HG03571 (cell line): Measurements from ENCODE around the gene ZNF627.
A peak's percentile ranks its signal among the peaks of the same experiment; 100 is the strongest.
"Not testable (repeated sequence)": the region's sequence is repeated elsewhere in the genome, so short reads cannot be mapped to it uniquely, and the experiment has no call there.

Experiments
- ATAC-seq: cut with Tn5 transposase; IDR thresholded peaks from one replicate; pipeline ENCODE4 v1.9.1; 2021; ENCODE audit not compliant: unreplicated experiment

The ZNF627 gene

DNA sequence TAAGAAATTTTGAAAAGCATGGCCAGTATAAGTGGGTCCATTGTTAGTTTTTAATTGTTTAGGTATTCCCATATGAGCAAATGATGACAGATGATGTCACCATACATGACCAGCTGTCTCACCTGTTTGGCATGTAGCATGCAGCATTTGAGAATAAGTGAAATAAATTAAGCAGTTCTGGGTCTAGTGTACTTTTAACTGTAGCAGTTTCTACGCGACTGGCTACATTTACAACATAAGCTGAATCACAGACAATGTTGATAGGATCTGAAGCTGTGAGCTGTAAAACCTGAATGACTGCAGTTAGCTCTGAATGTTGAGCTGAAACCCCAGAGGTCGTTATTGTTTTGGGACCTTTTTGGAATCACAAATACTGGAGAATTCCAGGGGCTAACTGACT is 25.1 kb downstream of the ZNF627 start:
- ATAC-seq, result not testable (repeated sequence)

DNA sequence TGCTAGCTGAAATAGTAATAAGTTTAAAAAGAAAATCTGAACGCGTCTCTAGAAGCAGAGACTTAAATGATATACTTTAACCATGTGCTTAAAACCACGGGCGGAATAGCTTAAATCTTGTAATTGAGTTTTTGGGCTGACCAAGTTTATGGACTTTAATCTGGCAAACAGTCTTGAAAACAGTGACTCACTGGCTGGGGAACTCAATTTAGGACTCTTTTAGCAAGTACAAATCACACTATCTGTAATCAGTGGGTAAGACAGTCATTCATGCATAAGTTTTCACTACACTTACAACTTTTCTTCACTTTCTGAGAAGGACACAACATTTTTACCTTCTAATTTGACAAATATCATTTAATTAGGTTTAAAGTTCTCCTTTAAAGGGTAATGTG is 26.8 kb downstream of the ZNF627 start:
- ATAC-seq, result no peak

DNA sequence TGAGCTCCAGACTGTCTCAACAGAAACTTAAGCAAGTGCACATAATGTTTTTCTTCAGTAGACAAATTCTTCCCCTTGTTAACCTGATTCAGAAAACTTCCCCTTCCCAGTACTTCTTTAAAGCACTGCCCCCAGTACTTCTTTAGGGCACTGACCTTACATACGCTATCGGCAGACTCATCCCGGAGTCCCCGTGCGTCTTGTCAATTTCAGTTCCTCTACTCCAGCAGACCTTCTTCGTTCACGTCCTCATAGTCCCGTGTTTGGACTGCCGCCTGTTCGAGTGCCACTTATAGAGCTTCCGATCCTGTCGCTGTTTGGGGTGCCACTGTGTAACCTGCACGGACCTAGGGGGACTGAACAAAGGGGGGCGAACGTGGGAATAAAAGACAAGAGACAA is 29.0 kb downstream of the ZNF627 start:
- ATAC-seq, result no peak

DNA sequence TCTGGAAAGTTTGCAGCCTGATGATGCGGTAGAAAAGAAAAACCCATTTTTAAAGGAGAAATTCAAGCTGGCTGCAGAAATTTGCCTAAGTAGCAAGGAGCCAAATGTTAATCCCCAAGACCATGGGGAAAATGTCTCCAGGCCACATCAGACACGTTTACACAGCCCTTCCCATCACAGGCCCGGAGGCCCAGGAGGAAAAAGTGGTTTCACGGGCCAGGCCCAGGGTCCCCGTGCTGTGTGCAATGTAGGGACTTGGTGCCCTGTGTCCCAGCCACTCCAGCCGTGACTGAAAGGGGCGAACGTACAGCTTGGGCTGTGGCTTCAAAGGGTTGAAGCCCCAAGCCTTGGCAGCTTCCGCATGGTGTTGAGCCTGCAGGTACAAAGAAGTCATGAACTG is 35.9 kb downstream of the ZNF627 start:
- ATAC-seq, result no peak

DNA sequence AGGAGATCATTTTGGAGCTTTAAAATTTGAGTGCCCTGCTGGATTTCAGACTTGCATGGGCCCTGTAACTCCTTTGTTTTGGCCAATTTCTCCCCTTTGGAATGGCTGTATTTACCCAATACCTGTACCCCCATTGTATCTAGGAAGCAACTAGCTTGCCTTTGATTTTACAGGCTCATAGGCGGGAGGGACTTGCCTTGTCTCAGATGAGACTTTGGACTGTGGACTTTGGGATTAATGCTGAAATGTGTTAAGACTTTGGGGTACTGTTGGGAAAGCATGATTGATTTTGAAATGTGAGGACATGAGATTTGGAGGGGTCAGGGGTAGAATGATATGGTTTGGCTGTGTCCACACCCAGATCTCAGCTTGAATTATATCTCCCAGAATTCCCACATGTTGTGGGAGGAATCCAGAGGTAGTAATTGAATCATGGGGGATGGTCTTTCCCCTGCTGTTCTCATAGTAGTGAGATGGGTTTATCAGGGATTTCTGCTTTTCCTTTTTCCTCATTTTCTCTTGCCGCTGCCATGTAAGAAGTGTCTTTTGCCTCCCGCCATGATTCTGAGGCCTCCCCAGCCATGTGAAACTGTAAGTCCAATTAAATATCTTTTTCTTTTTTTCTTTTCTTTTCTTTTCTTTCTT is 36.9 kb downstream of the ZNF627 start:
- ATAC-seq, result not testable (repeated sequence)

DNA sequence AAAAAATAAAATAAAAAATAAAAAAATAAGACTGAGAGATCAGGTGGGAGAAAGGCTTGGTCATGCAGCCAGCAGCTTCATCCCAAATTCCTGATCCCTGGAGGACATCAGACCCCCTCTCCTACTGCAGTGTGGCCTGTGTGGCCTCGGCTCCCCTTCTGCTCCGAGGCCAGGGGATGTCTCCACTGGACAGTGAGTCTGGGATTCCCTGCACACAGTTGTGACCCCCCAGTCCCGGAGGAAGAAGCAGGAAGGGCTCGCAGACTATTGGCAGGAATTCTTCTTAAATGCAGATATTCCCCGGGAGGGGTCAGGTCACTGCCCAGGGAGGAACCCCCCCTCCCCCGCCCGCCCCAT is 41.9 kb downstream of the ZNF627 start:
- ATAC-seq, result no peak

DNA sequence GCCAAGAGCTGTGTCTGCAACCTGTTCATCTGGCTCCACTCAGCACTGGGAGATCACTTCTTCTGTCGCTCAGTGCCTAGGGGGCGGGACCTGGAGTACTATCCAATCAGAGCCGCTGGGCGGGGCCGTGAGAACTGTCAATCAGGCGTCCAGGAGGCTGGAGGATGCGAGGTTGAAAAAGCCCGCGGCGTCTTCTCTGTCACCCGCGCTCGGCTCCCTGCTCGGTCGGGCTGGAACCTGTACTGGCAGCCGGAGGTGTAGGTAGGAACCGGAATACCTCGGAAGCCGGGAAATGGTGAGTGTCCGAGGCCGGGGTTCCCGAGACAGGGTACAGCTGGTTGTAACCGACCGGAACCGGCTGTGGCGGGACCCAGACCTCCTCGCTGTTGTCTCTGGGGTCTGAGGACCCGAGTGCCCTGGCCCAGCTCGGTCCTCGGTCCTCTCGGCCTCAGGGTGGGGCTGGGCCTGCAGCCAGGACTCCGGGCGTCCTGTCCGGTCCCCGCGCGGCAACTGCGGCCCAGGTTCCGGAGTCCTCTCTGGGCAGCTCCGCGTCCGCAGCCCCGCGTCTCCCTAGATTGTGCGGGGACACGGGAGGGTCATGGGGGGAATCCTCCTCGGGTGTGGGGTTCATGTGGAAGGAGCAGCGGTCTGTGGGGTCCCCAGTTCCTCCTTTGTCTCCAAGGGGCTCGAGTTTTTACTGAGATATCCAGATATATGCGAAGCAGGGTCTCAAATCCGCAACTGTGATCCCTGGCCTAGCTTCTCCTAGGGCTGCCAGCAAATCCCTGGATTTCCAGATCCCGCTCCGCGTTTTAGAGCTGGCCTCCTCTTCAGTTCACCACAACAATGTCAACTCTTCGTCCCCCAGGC is 42.6 kb downstream of the ZNF627 start:
- ATAC-seq, result peak; percentile 62

DNA sequence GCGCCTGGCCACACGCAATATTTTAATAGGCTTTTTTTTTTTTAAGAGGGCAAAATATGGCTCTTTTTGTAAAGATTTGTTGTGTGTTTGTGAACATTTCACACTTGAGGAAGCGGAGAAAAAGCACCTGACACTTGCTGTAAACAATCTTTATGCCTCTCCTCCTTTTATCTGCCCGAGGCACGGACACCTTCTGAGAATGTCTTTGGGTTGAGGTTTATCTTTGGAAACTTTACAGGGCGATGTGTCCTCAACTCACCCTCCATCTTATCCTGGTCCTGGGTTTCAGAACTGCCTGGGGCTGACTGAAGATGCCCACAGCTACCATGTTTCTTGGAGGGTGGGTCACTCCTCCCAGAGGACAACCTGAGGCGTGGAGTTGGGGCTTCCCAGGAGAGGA is 44.0 kb downstream of the ZNF627 start:
- no peak for ATAC-seq

DNA sequence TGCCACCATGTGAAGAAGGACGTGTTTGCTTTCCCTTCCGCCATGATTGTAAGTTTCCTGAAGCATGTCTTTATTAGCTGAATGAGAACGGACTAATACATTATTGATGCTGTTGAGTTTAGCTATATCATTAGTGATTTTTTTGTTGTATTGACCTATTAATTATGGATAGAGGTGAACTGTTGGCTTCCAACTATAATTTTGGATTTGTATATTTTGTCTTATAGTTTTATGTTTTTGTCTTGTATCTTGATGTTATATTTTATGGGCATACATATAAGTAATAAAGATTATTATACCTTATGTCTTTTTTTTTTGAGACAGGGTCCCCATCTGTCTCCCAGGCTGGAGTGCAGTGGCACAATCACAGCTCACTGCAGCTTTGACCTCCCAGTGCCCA is 45.6 kb downstream of the ZNF627 start:
- ATAC-seq, result no peak

DNA sequence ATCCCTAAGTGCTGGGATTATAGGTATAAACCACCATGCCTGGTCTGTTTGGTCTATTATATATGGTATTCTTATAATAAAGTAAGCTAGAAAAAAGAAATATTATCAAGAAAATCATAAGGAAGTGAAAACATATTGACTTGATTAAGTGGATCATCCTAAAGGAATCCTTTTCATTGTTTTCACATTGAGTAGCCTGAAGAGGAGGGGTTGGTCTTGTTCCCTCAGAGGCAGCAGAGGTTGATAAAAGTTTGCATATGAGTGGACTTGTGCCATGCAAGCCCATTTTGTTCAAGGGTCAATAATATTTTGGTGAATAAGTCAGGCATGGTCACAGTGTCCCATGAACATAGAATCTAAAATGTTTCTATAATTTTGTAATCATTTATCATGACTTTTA is 52.7 kb downstream of the ZNF627 start:
- ATAC-seq, result no peak

DNA sequence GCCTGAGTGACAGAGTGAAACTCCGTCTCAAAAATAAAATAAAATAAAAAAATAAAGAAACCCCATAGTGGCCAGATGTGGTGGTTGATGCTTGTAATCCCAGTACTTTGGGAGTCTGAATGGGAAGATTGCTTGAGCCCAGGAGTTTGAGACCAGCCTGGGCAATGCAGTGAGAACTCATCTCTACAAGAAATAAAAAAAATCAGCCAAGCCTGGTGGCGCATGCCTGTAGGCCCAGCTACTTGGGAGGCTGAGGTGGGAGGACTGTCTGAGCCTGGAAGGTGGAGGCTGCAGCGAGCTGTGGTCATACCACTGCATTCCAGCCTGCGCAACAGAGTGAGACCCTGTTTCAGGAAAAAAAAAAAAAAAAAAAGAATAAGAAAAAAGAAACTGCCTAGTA is 53.8 kb downstream of the ZNF627 start:
- ATAC-seq, result no peak

DNA sequence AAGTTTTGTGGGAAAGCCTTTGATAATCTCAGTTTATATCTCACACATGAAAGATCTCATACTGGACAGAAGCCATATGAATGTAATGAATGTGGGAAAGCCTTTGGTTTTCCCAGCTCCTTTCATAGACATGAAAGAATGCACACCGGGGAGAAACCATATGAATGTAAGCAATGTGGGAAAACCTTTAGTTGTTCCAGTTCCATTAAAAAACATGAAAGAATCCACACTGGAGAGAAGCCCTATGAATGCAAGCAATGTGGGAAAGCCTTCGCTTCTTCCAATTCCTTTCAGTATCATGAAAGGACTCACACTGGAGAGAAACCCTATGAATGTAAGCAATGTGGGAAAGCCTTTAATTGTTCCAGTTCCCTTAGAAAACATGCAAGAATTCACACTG is 54.8 kb downstream of the ZNF627 start:
- no peak for ATAC-seq

DNA sequence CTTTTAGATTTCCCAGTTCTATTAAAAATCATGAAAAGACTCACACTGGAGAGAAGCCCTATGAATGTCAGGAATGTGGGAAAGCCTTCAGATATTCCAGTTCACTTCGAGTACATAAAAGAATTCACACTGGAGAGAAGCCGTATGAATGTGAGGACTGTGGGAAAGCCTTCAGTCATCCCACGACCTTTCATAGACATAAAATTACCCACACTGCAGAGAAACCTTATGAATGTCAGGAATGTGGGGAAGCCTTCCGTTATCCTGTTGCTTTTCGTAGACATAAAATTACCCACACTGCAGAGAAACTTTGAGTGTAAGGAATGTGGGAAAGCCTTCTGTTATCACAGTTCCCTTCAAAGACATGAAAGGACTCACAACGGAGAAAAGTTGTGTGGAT is 55.2 kb downstream of the ZNF627 start:
- ATAC-seq, result no peak

DNA sequence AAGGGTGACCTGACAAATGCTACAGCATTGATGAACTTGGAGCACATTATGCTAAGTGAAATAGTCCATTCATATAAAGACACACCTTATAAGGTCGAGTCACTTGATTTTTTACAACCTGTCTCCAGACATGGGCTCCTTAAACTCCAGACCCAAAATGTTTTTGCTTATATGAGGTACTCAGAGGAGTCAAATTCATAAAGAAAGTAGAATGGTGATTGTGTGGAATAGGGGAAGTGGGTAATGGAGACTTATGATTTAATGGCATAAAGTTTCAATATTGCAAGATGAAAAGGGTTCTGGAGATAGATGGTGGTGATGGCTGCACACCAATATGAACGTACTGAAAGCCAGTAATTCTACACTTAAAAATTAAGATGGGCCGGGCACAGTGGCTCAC is 59.3 kb downstream of the ZNF627 start:
- ATAC-seq, result no peak

DNA sequence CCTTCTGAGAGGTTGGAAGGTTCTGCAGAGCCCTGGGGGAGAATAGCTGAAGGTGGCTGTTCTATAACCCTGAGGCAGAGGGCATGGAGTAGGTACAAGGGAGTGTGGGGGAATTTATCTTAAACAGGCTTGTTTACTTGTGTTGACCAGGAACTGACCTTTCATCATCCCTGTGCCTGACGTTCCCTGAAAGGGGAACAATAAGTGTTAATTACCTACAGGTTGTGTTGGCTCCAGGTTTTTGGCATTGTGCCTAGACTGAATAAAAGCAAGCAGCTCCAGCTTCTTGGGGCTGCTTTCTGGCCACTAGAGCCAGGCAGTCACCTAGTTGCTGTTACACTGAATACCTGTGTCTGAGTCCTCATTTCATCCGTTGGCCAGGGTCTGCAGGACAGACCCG is 60.0 kb downstream of the ZNF627 start:
- ATAC-seq, result no peak

DNA sequence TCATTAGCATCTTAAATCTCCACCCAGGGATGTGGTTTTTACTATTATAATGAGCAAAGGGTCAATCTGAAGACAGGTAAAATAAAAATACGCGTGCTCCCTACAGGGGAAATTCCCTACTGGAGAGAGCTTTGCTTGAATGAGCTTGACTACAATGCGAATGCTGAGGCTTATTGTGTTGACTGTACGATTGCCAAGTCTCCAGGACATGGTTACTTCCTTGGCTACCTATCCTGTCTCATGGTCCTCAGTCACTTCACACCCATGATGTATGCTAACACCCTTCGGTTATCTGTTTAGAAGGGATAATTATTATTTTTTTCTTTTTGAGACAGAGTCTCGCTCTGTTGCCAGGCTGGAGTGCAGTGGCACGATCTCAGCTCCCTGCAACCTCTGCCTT is 61.7 kb downstream of the ZNF627 start:
- no peak for ATAC-seq

DNA sequence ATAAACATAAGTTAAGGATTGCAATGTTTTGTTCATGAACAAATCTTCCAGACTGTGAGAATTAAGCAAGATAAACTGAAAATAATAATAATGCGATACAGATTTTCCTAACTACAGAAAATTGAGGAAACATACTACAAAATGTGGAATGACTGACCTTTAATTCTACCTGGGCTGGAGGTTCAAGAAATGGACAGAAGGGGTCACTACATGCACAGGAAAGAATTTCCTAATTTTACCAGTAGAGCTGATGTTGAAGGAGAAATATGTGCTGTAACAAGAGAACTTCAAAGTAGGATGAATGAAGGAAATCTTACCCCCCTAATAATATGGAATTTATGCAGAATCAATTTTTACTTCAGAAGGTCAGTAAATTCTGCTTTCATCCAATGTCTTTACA is 62.3 kb downstream of the ZNF627 start:
- no peak for ATAC-seq

DNA sequence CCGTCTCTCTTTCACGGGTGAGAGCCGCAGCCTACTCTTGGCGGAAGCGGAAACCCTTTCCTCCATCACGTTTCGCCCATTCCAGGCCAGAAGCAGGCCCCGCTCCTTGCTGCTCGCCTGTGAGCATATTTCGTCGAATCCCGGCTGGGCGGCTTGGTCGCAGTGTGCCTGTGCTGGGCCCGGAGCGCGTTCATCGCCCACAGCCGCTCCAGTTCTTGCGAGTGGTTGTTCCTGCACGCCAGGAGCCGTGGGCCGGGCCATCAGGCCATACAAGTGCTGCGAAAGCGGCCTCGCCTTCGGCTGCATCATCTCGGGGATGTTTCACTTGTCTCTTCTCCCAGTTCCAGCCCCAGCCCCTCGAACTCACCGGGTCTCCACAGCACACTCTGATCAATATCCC is 65.0 kb downstream of the ZNF627 start:
- no peak for ATAC-seq

DNA sequence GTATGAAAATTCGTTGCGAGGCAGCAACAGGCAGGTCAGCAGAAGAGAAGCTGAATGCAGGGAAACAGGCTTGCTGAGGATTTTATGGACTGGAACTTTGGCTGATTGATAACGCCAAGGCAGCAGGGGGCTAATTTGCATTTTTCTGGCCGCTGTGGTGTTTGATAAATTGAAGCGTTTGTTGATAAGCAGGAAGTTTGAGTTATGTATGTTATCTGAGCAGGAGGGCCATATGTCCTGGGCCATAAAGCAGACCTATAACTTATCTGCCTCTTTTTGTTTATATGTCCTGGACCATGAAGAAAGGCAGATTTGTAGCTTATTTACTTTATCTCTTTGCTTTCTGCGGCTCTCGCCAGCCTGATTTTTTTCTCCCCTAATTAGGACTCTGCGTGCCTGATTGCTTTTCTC is 65.9 kb downstream of the ZNF627 start:
- ATAC-seq, result no peak
